K562 (cell line): Measurements from ENCODE around the gene ATF7IP. TPM values are rescaled to one million over a fixed set of nuclear protein-coding genes. Genes with fewer than 3 reads are reported as not detected.
"Not testable (repeated sequence)": the region's sequence is repeated elsewhere in the genome, so short reads cannot be mapped to it uniquely, and the experiment has no call there.

Experiments
- ATAC-seq: fragments of 200-7000 bp; cut with Tn5 transposase; 3 replicates; pipeline ENCODE4 v1.9.1; 2020; ENCODE audit warnings: moderate library complexity
- BruUV-seq: library from RNA; stranded (reverse); fragments of 400-500 nt; replicated peaks from 2 replicates; lab custom pipeline; 2021; lab: Mats Ljungman, UMichigan
- CTCF ChIA-PET: fragments of 300-600 bp; formaldehyde crosslinking; extraction: SDS; loops from one replicate; lab custom pipeline; 2021; ENCODE audit warnings: low intra/inter-chr PET ratio; lab: Yijun Ruan, JAX
- POLR2A ChIA-PET: fragments of 300-600, 350-650 bp; sonication (Branson Sonifier 250); formaldehyde crosslinking; extraction: SDS; loops from one replicate; lab custom pipeline; 2021; ENCODE audit warnings: antibody characterized with exemption, inconsistent platforms; lab: Yijun Ruan, JAX
- DNase-seq, 4 experiments: peaks; one replicate each; pipeline versions ENCODE4 v3.0.0 to v3.0.0-alpha.2; 2011 to 2018; ENCODE audit warnings: low spot score in 3 of 4, mixed read lengths in 3 of 4; ENCODE audit errors: extremely low read depth in 1 of 4
- FAIRE-seq: peaks from 2 replicates; lab custom pipeline; 2011; peaks lifted over from hg19 to GRCh38; lab: Jason Lieb, UNC
- H2AFZ ChIP-seq: 2 replicates; pipeline ENCODE4 v1.6.0; 2011; ENCODE audit warnings: low read depth, low read length, control low read depth, inconsistent platforms
- H3K27ac ChIP-seq: fragments of 200-600 bp; 3 replicates; pipeline ENCODE4 v1.8.0; 2011; ENCODE audit warnings: low read depth, mild to moderate bottlenecking, control low read depth, inconsistent platforms, low read length, moderate library complexity, mixed read lengths; ENCODE audit errors: extremely low read depth
- H3K27me3 ChIP-seq, 2 experiments: fragments of 300-600 bp in 1 of 2; 2 replicates in 1 of 2; 3 replicates in 1 of 2; pipeline versions ENCODE4 v1.6.0 to v1.8.0; 2011; ENCODE audit warnings: inconsistent platforms in 2 of 2, low read length in 2 of 2, mild to moderate bottlenecking in 1 of 2, mixed read lengths in 1 of 2, moderate library complexity in 1 of 2; ENCODE audit not compliant: control insufficient read depth in 2 of 2, insufficient read depth in 2 of 2
- H3K36me3 ChIP-seq: fragments of 300-600 bp; 3 replicates; pipeline ENCODE4 v1.8.0; 2011; ENCODE audit warnings: mild to moderate bottlenecking, low read length, inconsistent platforms; ENCODE audit not compliant: control insufficient read depth, insufficient read depth
- H3K4me1 ChIP-seq, 2 experiments: fragments of 200-600 bp in 1 of 2; replicated peaks in 1 of 2; 2 replicates in 1 of 2; 3 replicates in 1 of 2; pipeline versions ENCODE4 v1.5.1 to v1.8.0; 2011; ENCODE audit warnings: inconsistent platforms in 2 of 2, low read length in 2 of 2, mild to moderate bottlenecking in 1 of 2, mixed read lengths in 1 of 2, moderate library complexity in 1 of 2; ENCODE audit not compliant: control insufficient read depth in 2 of 2, insufficient read depth in 2 of 2
- H3K4me2 ChIP-seq: 2 replicates; pipeline ENCODE4 v1.6.1; 2011; ENCODE audit warnings: low read length, control low read depth, inconsistent platforms, mixed read lengths; ENCODE audit not compliant: insufficient read depth
- H3K4me3 ChIP-seq: fragments of 200-600 bp; sonication (generic), shearing (Covaris generic); 2 replicates; pipeline ENCODE4 v1.5.1; 2016; ENCODE audit warnings: control low read depth, inconsistent platforms
- H3K79me2 ChIP-seq: fragments of 200-600 bp; 3 replicates; pipeline ENCODE4 v1.8.0; 2011; ENCODE audit warnings: low read length, inconsistent platforms; ENCODE audit not compliant: control insufficient read depth, insufficient read depth
- H3K9ac ChIP-seq, 2 experiments: 2 replicates each; pipeline versions ENCODE4 v1.6.0 to v1.6.1; 2011; ENCODE audit warnings: low read depth in 2 of 2, low read length in 2 of 2, control low read depth in 1 of 2, inconsistent platforms in 1 of 2, mild to moderate bottlenecking in 1 of 2, mixed read lengths in 1 of 2; ENCODE audit not compliant: insufficient read depth in 1 of 2
- H3K9me1 ChIP-seq: one replicate; pipeline ENCODE4 v1.6.0; 2011; ENCODE audit warnings: inconsistent platforms, mild to moderate bottlenecking, low read length, moderate library complexity; ENCODE audit not compliant: control insufficient read depth, insufficient read depth
- H3K9me3 ChIP-seq: replicated peaks from 2 replicates; pipeline ENCODE4 v1.5.1; 2011; ENCODE audit warnings: low read depth, low read length, inconsistent platforms; ENCODE audit not compliant: control insufficient read depth, insufficient read depth
- H4K20me1 ChIP-seq: replicated peaks from 2 replicates; pipeline ENCODE4 v1.6.1; 2011; ENCODE audit warnings: low read length, inconsistent platforms, mixed read lengths; ENCODE audit not compliant: control insufficient read depth, insufficient read depth
- ATF6 ChIP-seq: sonication (generic); formaldehyde crosslinking; IDR thresholded peaks from 2 replicates; pipeline ENCODE4 v1.4.0; 2020; ENCODE audit warnings: mild to moderate bottlenecking, missing genetic modification reagents
- NCOA2 ChIP-seq, 2 experiments: fragments of 450-650 bp; IDR thresholded peaks; 2 replicates each; pipeline ENCODE4 v1.6.1; 2018; ENCODE audit warnings: mild to moderate bottlenecking in 2 of 2, moderate library complexity in 1 of 2; ENCODE audit not compliant: partially characterized antibody in 2 of 2
- NCOR1 ChIP-seq: fragments of 450-650 bp; IDR thresholded peaks from 2 replicates; pipeline ENCODE4 v1.6.1; 2016; ENCODE audit warnings: mild to moderate bottlenecking, moderate library complexity
- PHTF2 ChIP-seq: fragments of 250-450 bp; sonication (Bioruptor Pico); IDR thresholded peaks from 2 replicates; pipeline ENCODE4 v1.5.0; 2021; ENCODE audit warnings: mild to moderate bottlenecking
- RFX7 ChIP-seq: fragments of 250-450 bp; sonication (Bioruptor Pico); IDR thresholded peaks from 2 replicates; pipeline ENCODE4 v1.5.1; 2021; ENCODE audit warnings: mild to moderate bottlenecking
- ZNF583 ChIP-seq: fragments of 250-450 bp; sonication (Bioruptor Pico); IDR thresholded peaks from 2 replicates; pipeline ENCODE4 v1.4.0; 2020
- WGBS: fragments of 100-300 bp; shearing (Covaris generic); methylation state at CpG from one replicate; pipeline ENCODE4 v1.1.6; 2016; ENCODE audit warnings: low coverage, mixed read lengths; ENCODE audit not compliant: insufficient coverage; ENCODE audit errors: missing lambda C conversion rate; 5-methylcytosine and 5-hydroxymethylcytosine counted together
- in situ Hi-C: fragments of 300-500 bp; cut with MboI; formaldehyde crosslinking; loops from 4 replicates; pipeline ENCODE4 v1.15.0; 2018; ENCODE audit warnings: inconsistent platforms, mixed read lengths
- intact Hi-C: fragments of 100-400 bp; cut with micrococcal nuclease; formaldehyde crosslinking; loops from 2 replicates; pipeline ENCODE4 v1.14.2; 2022
- polyA plus RNA-seq, 8 experiments: library from polyadenylated mRNA; depleted of rRNA in 4 of 8; stranded (reverse) in 5 of 8; unstranded in 3 of 8; fragments of >200 nt; fragmentation: Nextera tagmentation in 2 of 8; fragmentation: Illumina TruSeq in 1 of 8; extraction: Ambion mirVana in 2 of 8; extraction: Trizol in 1 of 8; gene quantifications; 2 replicates each; pipeline versions ENCODE4 v1.2.1 to v1.2.3, GENCODE V29; 2011 to 2014; ENCODE audit warnings: inconsistent platforms in 1 of 8, missing spikeins in 1 of 8
- total RNA-seq, 7 experiments: library from RNA; depleted of rRNA in 6 of 7; stranded (reverse); fragments of >200 nt in 6 of 7; fragmentation: Illumina TruSeq in 2 of 7; extraction: Trizol in 2 of 7; gene quantifications; 2 replicates each; pipeline versions ENCODE4 v1.2.1 to v1.2.3, GENCODE V29; 2011 to 2021; ENCODE audit warnings: low replicate concordance in 1 of 7

ATF7IP gene
- total and polyA plus RNA-seq, 9 of the 15 experiments (the other 6 are each of a cell fraction or from before 2014, with no cell fraction given): 2.8 to 27.1 (median 11.0) TPM

- Histone ChIP-seq H3K4me3 (no peak overlapping the region), H3K9me1 (no peaks in the 10 kb centered on the region), H2AFZ (no peak overlapping the region), H3K9ac (no peak overlapping the region), H3K27ac (no peak overlapping the region), H3K4me2 (no peak overlapping the region), H3K79me2 (peaks cover 98% of the 10 kb centered on the region), H3K27me3 (no peaks in the 10 kb centered on the region), H3K36me3 (no peaks in the 10 kb centered on the region), H4K20me1 (no peaks in the 10 kb centered on the region), H3K4me1 (peaks cover 0 to 3% of the 10 kb centered on the region in 2 experiments; a peak in 2 of 5 replicates), H3K9me3 (peaks cover 2% of the 10 kb centered on the region; the same call in 1 of the 2 replicates)
- TF ChIP-seq NCOA2 (IDR thresholded peaks at IDR 0.05; ENCODE audit: partially characterized antibody in 2 of 2) (no peak), ATF6 (CRISPR knock-in tag) (no peak), RFX7 (CRISPR knock-in tag) (no peak), ZNF583 (CRISPR knock-in tag) (no peak), PHTF2 (CRISPR knock-in tag) (no peak), NCOR1 (no peak)
- CTCF ChIA-PET: no interaction called here
- WGBS: 73% methylated on average over 1 of the region's 1 CpG
- FAIRE-seq (no peak), DNase-seq (no peak), ATAC-seq (no peak)
- in situ Hi-C loops: no loop called here
- POLR2A ChIA-PET: no interaction called here
- intact Hi-C loops: no loop called here
- BruUV-seq: no TSS peak
Observed at GRCh38 chr12:14400599-14400998, 35.1 kb downstream of the ATF7IP start.

DNA sequence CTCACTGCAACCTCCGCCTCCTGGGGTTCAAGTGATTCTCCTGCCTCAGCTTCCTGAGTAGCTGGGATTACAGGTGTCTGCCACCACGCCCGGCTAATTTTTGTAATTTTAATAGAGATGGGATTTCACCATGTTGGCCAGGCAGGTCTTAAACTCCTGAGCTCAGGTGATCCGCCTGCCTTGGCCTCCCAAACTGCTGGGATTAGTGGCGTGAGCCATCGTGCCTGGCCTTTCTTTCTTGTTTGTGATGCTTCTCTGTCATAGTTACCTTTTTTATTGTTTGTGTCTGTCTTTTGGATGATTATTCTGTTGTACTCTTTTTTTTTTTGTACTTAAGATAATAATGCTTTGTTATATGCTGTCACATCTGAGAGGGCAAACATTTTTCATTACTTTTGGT lies 35.8 kb downstream of the ATF7IP start:
- H3K9me1 ChIP-seq, H3K36me3 ChIP-seq, DNase-seq, H4K20me1 ChIP-seq, H3K9ac ChIP-seq, POLR2A ChIA-PET, H2AFZ ChIP-seq, H3K4me2 ChIP-seq, H3K4me3 ChIP-seq, H3K27ac ChIP-seq, BruUV-seq, H3K9me3 ChIP-seq, in situ Hi-C loops, FAIRE-seq, ATAC-seq, intact Hi-C loops, H3K4me1 ChIP-seq, H3K27me3 ChIP-seq: not testable (repeated sequence)
- peaks cover 98% of the 10 kb centered on the region for H3K79me2 ChIP-seq
- WGBS: 100% methylated on average over 3 of the region's 6 CpGs
- CTCF ChIA-PET: interaction anchor here (0.6 kb wide), 1 partner anchor 36 kb away, joined by 3 read pairs; no protein-coding TSS in a partner anchor
